Hepatocyte (in vitro differentiated cells): ENCODE results near the gene TSPAN9.

ENCODE experiments used
- EZH2 ChIP-seq: fragments of 200-600 bp; sonication (generic); IDR thresholded peaks from 2 replicates; pipeline ENCODE4 v1.6.1; 2016; ENCODE audit warnings: antibody characterized with exemption, mild to moderate bottlenecking, borderline replicate concordance
- EZH2phosphoT487 ChIP-seq: fragments of 200-600 bp; sonication (generic); IDR thresholded peaks from one replicate; pipeline ENCODE4 v1.6.1; 2018; ENCODE audit warnings: antibody characterized with exemption, mild to moderate bottlenecking, low read depth, moderate library complexity; ENCODE audit not compliant: unreplicated experiment, severe bottlenecking
- TF ChIP-seq, protein P1 (sequence below): fragments of 200-600 bp; sonication (generic); IDR thresholded peaks from 2 replicates; pipeline ENCODE4 v1.5.1; 2016; ENCODE audit warnings: antibody characterized with exemption, mild to moderate bottlenecking; ENCODE audit not compliant: poor library complexity

DNA sequence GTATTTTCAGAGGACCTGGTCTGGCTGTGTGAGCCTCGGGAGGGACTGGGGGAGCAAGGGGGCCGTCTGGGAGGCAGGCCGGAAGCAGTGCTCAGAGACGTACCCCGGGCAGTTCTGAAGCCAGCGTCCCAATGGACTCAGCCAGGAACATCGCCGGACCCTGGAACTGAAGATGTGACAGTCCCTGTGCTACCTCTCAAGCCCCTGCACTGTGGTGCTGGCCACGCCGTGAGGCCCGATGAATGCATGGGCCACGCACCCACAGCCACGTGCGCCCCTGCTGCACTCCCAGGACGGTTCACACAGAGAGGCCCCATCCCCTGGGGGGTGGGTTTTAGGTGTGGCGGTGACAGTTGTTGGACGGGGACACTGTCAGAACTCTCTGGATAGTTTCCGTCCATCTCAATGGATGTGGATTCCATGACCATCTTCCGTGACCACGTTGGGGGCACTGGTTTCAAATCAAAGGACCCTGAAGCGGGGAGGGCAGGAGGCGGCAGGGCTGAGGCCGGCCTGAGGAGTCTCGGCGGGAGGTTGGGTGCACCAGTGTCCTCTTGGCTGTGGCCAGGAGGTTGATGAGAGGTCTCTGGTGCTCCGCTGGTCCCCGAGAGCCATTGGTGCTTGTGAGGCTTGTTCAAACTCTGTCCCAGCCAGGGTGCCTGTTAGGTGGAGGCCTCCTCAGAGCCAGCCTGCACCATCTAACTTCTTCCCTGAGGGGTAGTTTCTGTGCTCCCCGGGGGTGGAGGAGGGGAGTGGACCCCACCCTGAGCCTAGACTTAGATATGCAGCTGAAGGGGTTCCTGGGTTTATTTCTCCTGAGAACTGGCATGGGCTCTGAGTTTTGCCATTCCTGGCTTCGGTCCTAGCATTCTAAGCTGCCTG, 36.3 kb upstream of the TSPAN9 start:
- TF ChIP-seq, protein P1, sequence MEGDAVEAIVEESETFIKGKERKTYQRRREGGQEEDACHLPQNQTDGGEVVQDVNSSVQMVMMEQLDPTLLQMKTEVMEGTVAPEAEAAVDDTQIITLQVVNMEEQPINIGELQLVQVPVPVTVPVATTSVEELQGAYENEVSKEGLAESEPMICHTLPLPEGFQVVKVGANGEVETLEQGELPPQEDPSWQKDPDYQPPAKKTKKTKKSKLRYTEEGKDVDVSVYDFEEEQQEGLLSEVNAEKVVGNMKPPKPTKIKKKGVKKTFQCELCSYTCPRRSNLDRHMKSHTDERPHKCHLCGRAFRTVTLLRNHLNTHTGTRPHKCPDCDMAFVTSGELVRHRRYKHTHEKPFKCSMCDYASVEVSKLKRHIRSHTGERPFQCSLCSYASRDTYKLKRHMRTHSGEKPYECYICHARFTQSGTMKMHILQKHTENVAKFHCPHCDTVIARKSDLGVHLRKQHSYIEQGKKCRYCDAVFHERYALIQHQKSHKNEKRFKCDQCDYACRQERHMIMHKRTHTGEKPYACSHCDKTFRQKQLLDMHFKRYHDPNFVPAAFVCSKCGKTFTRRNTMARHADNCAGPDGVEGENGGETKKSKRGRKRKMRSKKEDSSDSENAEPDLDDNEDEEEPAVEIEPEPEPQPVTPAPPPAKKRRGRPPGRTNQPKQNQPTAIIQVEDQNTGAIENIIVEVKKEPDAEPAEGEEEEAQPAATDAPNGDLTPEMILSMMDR = no peak
- TF ChIP-seq EZH2 (no peak), EZH2phosphoT487 (no peak)
